HepG2 (cell line): Measurements from ENCODE around the gene PDE4D. TPM values are rescaled to one million over a fixed set of nuclear protein-coding genes. Genes with fewer than 3 reads are reported as not detected.

ENCODE experiments used
- ATAC-seq: fragments of 200-7000 bp; cut with Tn5 transposase; 3 replicates; pipeline ENCODE4 v1.9.1; 2020; ENCODE audit warnings: mild to moderate bottlenecking, moderate library complexity
- BruUV-seq: library from RNA; stranded (reverse); fragments of 400-500 nt; replicated peaks from 2 replicates; lab custom pipeline; 2021; lab: Mats Ljungman, UMichigan
- CTCF ChIA-PET: fragments of 300-600 bp; formaldehyde crosslinking; extraction: SDS; loops from one replicate; lab custom pipeline; 2021; ENCODE audit warnings: low total read pairs, inconsistent platforms, low intra/inter-chr PET ratio; lab: Yijun Ruan, JAX
- POLR2A ChIA-PET: fragments of 350-600 bp; sonication (Branson Sonifier 250); formaldehyde crosslinking; loops from one replicate; lab custom pipeline; 2020; ENCODE audit warnings: antibody characterized with exemption, inconsistent platforms; lab: Yijun Ruan, JAX
- DNase-seq: peaks from one replicate; pipeline ENCODE4 v3.0.0-alpha.2; 2015; ENCODE audit warnings: low spot score
- FAIRE-seq: peaks from 3 replicates; lab custom pipeline; 2011; peaks lifted over from hg19 to GRCh38; lab: Jason Lieb, UNC
- H2AFZ ChIP-seq: one replicate; pipeline ENCODE4 v1.6.1; 2011; ENCODE audit warnings: low read length, inconsistent platforms
- H3K27ac ChIP-seq: fragments of 300-600 bp; 3 replicates; pipeline ENCODE4 v1.8.0; 2011; ENCODE audit warnings: mixed run types, mild to moderate bottlenecking, mixed read lengths, low read length, inconsistent platforms; ENCODE audit not compliant: insufficient read depth; ENCODE audit errors: extremely low read length
- H3K27me3 ChIP-seq, 2 experiments: fragments of 200-600 bp in 1 of 2; 2 replicates in 1 of 2; 3 replicates in 1 of 2; pipeline versions ENCODE4 v1.6.0 to v1.8.0; 2011; ENCODE audit warnings: low read length in 2 of 2, mild to moderate bottlenecking in 2 of 2, moderate library complexity in 2 of 2, inconsistent platforms in 1 of 2; ENCODE audit not compliant: insufficient read depth in 2 of 2, control insufficient read depth in 1 of 2
- H3K36me3 ChIP-seq, 2 experiments: fragments of 200-600 bp in 1 of 2; replicated peaks in 1 of 2; 2 replicates in 1 of 2; 3 replicates in 1 of 2; pipeline versions ENCODE4 v1.5.1 to v1.8.0; 2011; ENCODE audit warnings: low read length in 2 of 2, inconsistent platforms in 1 of 2; ENCODE audit not compliant: insufficient read depth in 2 of 2, control insufficient read depth in 1 of 2
- H3K4me1 ChIP-seq: 2 replicates; pipeline ENCODE4 v1.5.1; 2012; ENCODE audit warnings: low read length, inconsistent platforms; ENCODE audit not compliant: insufficient read depth
- H3K4me2 ChIP-seq: 2 replicates; pipeline ENCODE4 v1.6.0; 2011; ENCODE audit warnings: low read depth, low read length, inconsistent platforms
- H3K4me3 ChIP-seq, 3 experiments: fragments of 200-600 bp in 1 of 3; sonication (generic), shearing (Covaris generic) in 1 of 3; replicated peaks in 1 of 3; 2 replicates each; pipeline ENCODE4 v1.5.1; 2011 to 2016; ENCODE audit warnings: low read length in 3 of 3, inconsistent platforms in 2 of 3, low read depth in 2 of 3, mild to moderate bottlenecking in 2 of 3, control low read depth in 1 of 3, mixed read lengths in 1 of 3; ENCODE audit not compliant: insufficient read depth in 1 of 3
- H3K79me2 ChIP-seq: one replicate; pipeline ENCODE4 v1.6.1; 2011; ENCODE audit warnings: low read length, inconsistent platforms; ENCODE audit not compliant: insufficient read depth
- H3K9ac ChIP-seq: 2 replicates; pipeline ENCODE4 v1.6.0; 2011; ENCODE audit warnings: mild to moderate bottlenecking, low read depth, low read length, inconsistent platforms; ENCODE audit not compliant: insufficient read depth
- H3K9me3 ChIP-seq: 2 replicates; pipeline ENCODE4 v1.5.1; 2012; ENCODE audit warnings: mild to moderate bottlenecking, low read length
- H4K20me1 ChIP-seq: 2 replicates; pipeline ENCODE4 v1.6.0; 2011; ENCODE audit warnings: inconsistent platforms, mild to moderate bottlenecking, low read length, moderate library complexity; ENCODE audit not compliant: insufficient read depth
- FOXK1 ChIP-seq: sonication (generic); formaldehyde crosslinking; IDR thresholded peaks from 2 replicates; pipeline ENCODE4 v1.4.0; 2020; ENCODE audit warnings: low read depth, missing genetic modification reagents, borderline replicate concordance
- GTF3A ChIP-seq: sonication (generic); formaldehyde crosslinking; conservative IDR thresholded peaks from 2 replicates; pipeline ENCODE4 v1.4.0; 2020; ENCODE audit warnings: mild to moderate bottlenecking, missing genetic modification reagents
- ISL2 ChIP-seq: sonication (generic); formaldehyde crosslinking; IDR thresholded peaks from 2 replicates; pipeline ENCODE4 v1.5.0; 2020; ENCODE audit warnings: missing genetic modification reagents
- KLF16 ChIP-seq, 2 experiments: sonication (generic) in 1 of 2; formaldehyde crosslinking in 1 of 2; IDR thresholded peaks; 2 replicates each; pipeline versions ENCODE4 v1.6.1 to v1.8.0; 2016 to 2023; ENCODE audit warnings: missing genetic modification reagents in 2 of 2, missing compliant biosample characterization in 1 of 2
- MIER2 ChIP-seq: IDR thresholded peaks from 2 replicates; pipeline ENCODE4 v1.6.1; 2016; ENCODE audit warnings: missing biosample characterization, missing genetic modification reagents
- NCOA2 ChIP-seq: sonication (generic); formaldehyde crosslinking; IDR thresholded peaks from 2 replicates; pipeline ENCODE4 v1.8.0; 2022; ENCODE audit warnings: inconsistent platforms
- NFE2L1 ChIP-seq: sonication (generic); formaldehyde crosslinking; IDR thresholded peaks from 2 replicates; pipeline ENCODE4 v1.4.0; 2020; ENCODE audit warnings: missing genetic modification reagents, mild to moderate bottlenecking, borderline replicate concordance
- PAWR ChIP-seq: sonication (generic); formaldehyde crosslinking; IDR thresholded peaks from 2 replicates; pipeline ENCODE4 v1.4.0; 2020; ENCODE audit warnings: missing genetic modification reagents, mild to moderate bottlenecking, borderline replicate concordance
- REL ChIP-seq: sonication (generic); formaldehyde crosslinking; conservative IDR thresholded peaks from 2 replicates; pipeline ENCODE4 v1.8.0; 2022; ENCODE audit warnings: mild to moderate bottlenecking, missing genetic modification reagents, moderate library complexity
- REXO4 ChIP-seq: sonication (generic); formaldehyde crosslinking; IDR thresholded peaks from 2 replicates; pipeline ENCODE4 v1.8.0; 2022; ENCODE audit warnings: missing genetic modification reagents, mild to moderate bottlenecking, borderline replicate concordance
- SOX5 ChIP-seq: IDR thresholded peaks from 2 replicates; pipeline ENCODE4 v1.6.1; 2016; ENCODE audit warnings: borderline replicate concordance
- SOX6 ChIP-seq, 2 experiments: fragments of 450-650 bp in 1 of 2; sonication (generic) in 1 of 2; formaldehyde crosslinking in 1 of 2; IDR thresholded peaks; 2 replicates each; pipeline versions ENCODE4 v1.4.0 to v1.6.1; 2017 to 2020; ENCODE audit warnings: antibody characterized with exemption in 1 of 2, mild to moderate bottlenecking in 1 of 2, missing genetic modification reagents in 1 of 2
- TBX3 ChIP-seq: fragments of 450-650 bp; IDR thresholded peaks from 2 replicates; pipeline ENCODE4 v1.6.1; 2017; ENCODE audit warnings: antibody characterized with exemption, mild to moderate bottlenecking, inconsistent platforms, borderline replicate concordance
- TEAD3 ChIP-seq: optimal IDR thresholded peaks from 2 replicates; pipeline ENCODE3; 2016; ENCODE audit warnings: borderline replicate concordance
- YEATS4 ChIP-seq: sonication (generic); formaldehyde crosslinking; IDR thresholded peaks from 2 replicates; pipeline ENCODE4 v1.4.0; 2020; ENCODE audit warnings: missing genetic modification reagents, borderline replicate concordance
- ZBTB21 ChIP-seq: sonication (generic); formaldehyde crosslinking; IDR thresholded peaks from 2 replicates; pipeline ENCODE4 v1.4.0; 2020; ENCODE audit warnings: missing genetic modification reagents
- ZNF296 ChIP-seq: sonication (generic); formaldehyde crosslinking; conservative IDR thresholded peaks from 2 replicates; pipeline ENCODE4 v1.5.0; 2020; ENCODE audit warnings: mild to moderate bottlenecking, missing genetic modification reagents
- ZSCAN20 ChIP-seq: sonication (generic); formaldehyde crosslinking; IDR thresholded peaks from 2 replicates; pipeline ENCODE4 v1.4.0; 2020; ENCODE audit warnings: missing genetic modification reagents, mild to moderate bottlenecking, borderline replicate concordance
- WGBS: methylation state at CpG from one replicate; pipeline ENCODE4 v1.1.6; 2017; ENCODE audit warnings: low lambda C conversion rate; 5-methylcytosine and 5-hydroxymethylcytosine counted together
- in situ Hi-C: cut with HindIII; loops from 2 replicates; pipeline ENCODE4 v1.10.0; 2017; ENCODE audit warnings: low pct_unique_long_range_greater_than_20kb; ENCODE audit not compliant: extremely low pct_ligation_motif_present
- intact Hi-C: fragments of 100-400 bp; cut with micrococcal nuclease; formaldehyde crosslinking; loops from one replicate; pipeline ENCODE4 v1.10.0; 2022; ENCODE audit not compliant: unreplicated experiment
- polyA plus RNA-seq, 8 experiments: library from polyadenylated mRNA; depleted of rRNA in 3 of 8; stranded (reverse) in 7 of 8; unstranded in 1 of 8; fragments of >200 nt; fragmentation: Illumina TruSeq in 4 of 8; extraction: Trizol in 4 of 8; gene quantifications; 2 replicates each; pipeline versions ENCODE4 v1.2.1 to v1.2.3, GENCODE V29; 2011 to 2016; ENCODE audit warnings: low read depth in 4 of 8, missing spikeins in 1 of 8, mixed read lengths in 1 of 8; ENCODE audit not compliant: insufficient read depth in 1 of 8
- total RNA-seq, 5 experiments: library from RNA; depleted of rRNA; stranded (reverse); fragments of >200 nt; fragmentation: Illumina TruSeq; extraction: Trizol; gene quantifications; 2 replicates each; pipeline ENCODE4 v1.2.3, GENCODE V29; 2016; ENCODE audit warnings: low read depth in 1 of 5

PDE4D gene
- total and polyA plus RNA-seq, 2 of the 13 experiments (the other 11 are each of a cell fraction or from before 2014, with no cell fraction given): 7.0 to 12.2 TPM

DNA sequence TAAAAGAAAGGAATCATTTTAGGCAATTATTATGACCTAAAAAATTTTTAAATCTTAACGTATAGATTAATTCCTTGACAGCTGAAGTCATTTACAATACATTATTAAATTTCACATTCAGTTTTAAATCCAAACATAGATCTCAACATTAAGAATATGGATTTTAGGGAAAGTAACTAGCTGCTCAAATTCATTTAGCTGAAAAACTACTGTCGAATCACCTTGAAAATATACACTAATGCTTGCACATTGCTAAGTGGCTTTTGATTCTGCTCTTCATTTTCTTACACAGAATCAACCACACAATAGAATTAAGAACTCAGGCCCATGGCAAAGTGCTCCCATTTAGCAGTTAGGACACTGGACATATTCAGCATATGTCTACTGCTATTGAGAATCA is 856.5 kb downstream of the PDE4D start:
- H3K79me2 ChIP-seq: peaks cover 3% of the 10 kb centered on the region
- no peak overlapping the region for H2AFZ ChIP-seq
- CTCF ChIA-PET: no interaction called here
- DNase-seq (no peak), FAIRE-seq (no peak)
- H3K9me3 ChIP-seq: no peaks in the 10 kb centered on the region
- intact Hi-C loops: no loop called here
- WGBS: 37% methylated on average over 2 of the region's 2 CpGs
- TF ChIP-seq MIER2 (no peak), YEATS4 (CRISPR knock-in tag) (0 out of 2 replicates have a peak, but pooled peaks have one; percentile 16)
- TF ChIP-seq, all 625 proteins: peak for 1
- H3K36me3 ChIP-seq: no peaks in the 10 kb centered on the region
- H3K27ac ChIP-seq: peak overlapping the region; percentile 6
- peak overlapping the region; percentile 77; the same call in 1 of the 2 replicates for H3K4me2 ChIP-seq
- peaks cover 0 to 13% of the 10 kb centered on the region in 2 experiments; a peak in 1 of 5 replicates for H3K27me3 ChIP-seq
- peak overlapping the region; percentile 37 for H3K9ac ChIP-seq
- no TSS peak for BruUV-seq
- peak overlapping the region in 2 of 3 experiments; percentile 15 to 77; a peak in 1 of 6 replicates for H3K4me3 ChIP-seq
- in situ Hi-C loops: loop anchor here (10.0 kb wide), 1 partner anchor 128 kb away; no protein-coding TSS in a partner anchor
- POLR2A ChIA-PET: no interaction called here
- H3K4me1 ChIP-seq: peaks cover 54% of the 10 kb centered on the region
- ATAC-seq: no peak
- H4K20me1 ChIP-seq: no peaks in the 10 kb centered on the region; the same call in 1 of the 2 replicates

DNA sequence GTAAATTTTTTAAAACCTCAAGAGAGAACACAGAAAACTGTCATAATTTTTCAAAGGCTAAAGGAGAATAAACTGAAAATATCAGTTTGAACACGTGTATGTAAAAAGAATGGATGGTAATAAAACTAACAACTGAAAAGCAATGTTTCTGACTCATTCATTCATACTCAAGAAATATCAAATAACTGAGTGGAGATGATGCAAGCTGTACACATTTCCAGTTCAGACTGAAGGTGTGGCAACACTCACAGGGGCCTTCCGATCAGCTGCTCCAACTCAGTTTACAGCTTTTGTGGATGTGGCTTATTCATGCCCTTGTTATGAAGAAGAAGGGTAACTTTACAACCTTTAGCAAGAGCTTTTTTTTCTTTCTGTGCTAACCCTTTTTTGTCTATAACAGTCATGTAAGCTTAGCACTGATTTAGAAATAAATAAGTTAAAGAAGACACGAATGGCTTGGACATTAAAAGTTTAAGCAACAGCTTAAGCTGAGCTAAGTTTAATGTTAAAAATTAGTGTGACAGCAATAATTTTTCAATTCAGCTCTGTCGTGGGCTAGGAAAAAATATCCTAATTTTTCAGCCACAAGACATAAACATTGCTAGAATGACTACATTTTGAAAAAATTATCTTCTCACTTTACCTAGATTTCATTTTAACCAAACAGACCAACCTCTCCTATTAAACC is 857.1 kb downstream of the PDE4D start:
- FAIRE-seq: no peak
- DNase-seq: no peak
- ChIA-PET CTCF (no interaction called here), POLR2A (no interaction called here)
- Histone ChIP-seq H3K79me2 (peaks cover 3% of the 10 kb centered on the region), H3K9me3 (no peaks in the 10 kb centered on the region), H3K27me3 (peaks cover 0 to 13% of the 10 kb centered on the region in 2 experiments; a peak in 1 of 5 replicates), H2AFZ (no peak overlapping the region), H3K9ac (no peak overlapping the region), H4K20me1 (no peaks in the 10 kb centered on the region; the same call in 1 of the 2 replicates), H3K4me2 (peak overlapping the region; percentile 77; the same call in 1 of the 2 replicates), H3K36me3 (no peaks in the 10 kb centered on the region), H3K4me3 (peak overlapping the region in 1 of 3 experiments; percentile 12; a peak in 1 of 6 replicates), H3K27ac (no peak overlapping the region), H3K4me1 (peaks cover 48% of the 10 kb centered on the region)
- no TSS peak for BruUV-seq
- 34% methylated on average over 4 of the region's 4 CpGs for WGBS
- in situ Hi-C loops (loop anchor here (10.0 kb wide), 1 partner anchor 128 kb away; no protein-coding TSS in a partner anchor), intact Hi-C loops (no loop called here)
- no peak for ATAC-seq
- TF ChIP-seq TEAD3 (peak; percentile 71), PAWR (no peak), KLF16 (CRISPR knock-in tag; IDR thresholded peaks at IDR 0.05) (0 out of 4 replicates have a peak, but pooled peaks of 1 of the 2 experiments have one; percentile 30), ISL2 (CRISPR knock-in tag) (peak; percentile 34; the same call in 1 of the 2 replicates), ZBTB21 (CRISPR knock-in tag) (no peak), REL (CRISPR knock-in tag) (no peak), REXO4 (no peak), SOX5 (CRISPR knock-in tag) (peak; percentile 64; the same call in 1 of the 2 replicates), ZSCAN20 (CRISPR knock-in tag) (peak; percentile 66; the same call in 1 of the 2 replicates), ZNF296 (CRISPR knock-in tag) (no peak), FOXK1 (peak; percentile 41; the same call in 1 of the 2 replicates), NCOA2 (CRISPR knock-in tag) (peak; percentile 46; the same call in 1 of the 2 replicates), NFE2L1 (CRISPR knock-in tag) (no peak), SOX6 (IDR thresholded peaks at IDR 0.05) (no peak), SOX6 (CRISPR knock-in tag; IDR thresholded peaks at IDR 0.05) (peak; percentile 76), TBX3 (no peak), GTF3A (CRISPR knock-in tag) (no peak)
